Keratinocyte (primary cell): ENCODE data around the gene TNFRSF4. TPM values are rescaled to one million over a fixed set of nuclear protein-coding genes. Genes with fewer than 3 reads are reported as not detected.

Experiments
- DNase-seq: peaks from one replicate; pipeline ENCODE4 v3.0.0-alpha.2; 2011; ENCODE audit warnings: low read depth, missing footprints, low spot score
- FAIRE-seq: peaks from 2 replicates; lab custom pipeline; 2011; peaks lifted over from hg19 to GRCh38; lab: Jason Lieb, UNC
- H2AFZ ChIP-seq: 2 replicates; pipeline ENCODE4 v1.6.0; 2012; ENCODE audit warnings: low read length, control low read depth, inconsistent platforms; ENCODE audit not compliant: control insufficient read depth
- H3K27ac ChIP-seq: 2 replicates; pipeline ENCODE4 v1.5.1; 2011; ENCODE audit warnings: low read length; ENCODE audit not compliant: control insufficient read depth, insufficient read depth
- H3K27me3 ChIP-seq: 3 replicates; pipeline ENCODE4 v1.6.0; 2011; ENCODE audit warnings: low read length; ENCODE audit not compliant: control insufficient read depth, insufficient read depth; ENCODE audit errors: extremely low read depth
- H3K36me3 ChIP-seq, 2 experiments: 2 replicates in 1 of 2; 3 replicates in 1 of 2; pipeline ENCODE4 v1.5.1; 2011; ENCODE audit warnings: low read length in 2 of 2, mild to moderate bottlenecking in 1 of 2; ENCODE audit not compliant: control insufficient read depth in 2 of 2, insufficient read depth in 2 of 2; ENCODE audit errors: extremely low read depth in 1 of 2
- H3K4me1 ChIP-seq: 3 replicates; pipeline ENCODE4 v1.5.1; 2011; ENCODE audit warnings: low read length; ENCODE audit not compliant: control insufficient read depth, insufficient read depth; ENCODE audit errors: extremely low read depth
- H3K4me2 ChIP-seq: 3 replicates; pipeline ENCODE4 v1.6.0; 2011; ENCODE audit warnings: low read depth, low read length; ENCODE audit not compliant: control insufficient read depth, insufficient read depth; ENCODE audit errors: extremely low read depth
- H3K4me3 ChIP-seq, 3 experiments: fragments of 200-600 bp in 1 of 3; sonication (generic) in 1 of 3; 2 replicates in 2 of 3; 3 replicates in 1 of 3; pipeline ENCODE4 v1.5.1; 2011 to 2016; ENCODE audit warnings: low read length in 3 of 3, mild to moderate bottlenecking in 3 of 3, control low read depth in 2 of 3, inconsistent platforms in 1 of 3, low read depth in 1 of 3, mixed read lengths in 1 of 3, mixed run types in 1 of 3, moderate library complexity in 1 of 3; ENCODE audit not compliant: control insufficient read depth in 2 of 3, insufficient read depth in 2 of 3; ENCODE audit errors: extremely low read depth in 1 of 3
- H3K79me2 ChIP-seq: 2 replicates; pipeline ENCODE4 v1.6.0; 2012; ENCODE audit warnings: low read length; ENCODE audit not compliant: control insufficient read depth, insufficient read depth
- H3K9ac ChIP-seq: 3 replicates; pipeline ENCODE4 v1.6.0; 2011; ENCODE audit warnings: low read length; ENCODE audit not compliant: control insufficient read depth, insufficient read depth; ENCODE audit errors: extremely low read depth
- H3K9me1 ChIP-seq: 3 replicates; pipeline ENCODE4 v1.6.0; 2011; ENCODE audit warnings: low read length; ENCODE audit not compliant: control insufficient read depth, insufficient read depth; ENCODE audit errors: extremely low read depth
- H3K9me3 ChIP-seq: 2 replicates; pipeline ENCODE4 v1.5.1; 2012; ENCODE audit warnings: low read depth, low read length; ENCODE audit not compliant: control insufficient read depth
- H4K20me1 ChIP-seq: 3 replicates; pipeline ENCODE4 v1.6.0; 2011; ENCODE audit warnings: low read length; ENCODE audit not compliant: control insufficient read depth, insufficient read depth; ENCODE audit errors: extremely low read depth
- CTCF ChIP-seq, 3 experiments: IDR thresholded peaks in 1 of 3; conservative IDR thresholded peaks in 1 of 3; optimal IDR thresholded peaks in 1 of 3; 2 replicates in 2 of 3; 3 replicates in 1 of 3; pipeline versions ENCODE3 to v1.5.1; 2011; ENCODE audit warnings: low read length in 3 of 3, mild to moderate bottlenecking in 3 of 3, moderate library complexity in 2 of 3, control low read depth in 1 of 3, inconsistent platforms in 1 of 3; ENCODE audit not compliant: insufficient read depth in 2 of 3; ENCODE audit errors: extremely low read depth in 1 of 3
- EZH2 ChIP-seq: IDR thresholded peaks from one replicate; pipeline ENCODE4 v1.6.1; 2012; ENCODE audit warnings: inconsistent platforms, mild to moderate bottlenecking, low read length, moderate library complexity
- dilution Hi-C: fragments of 300-500 bp; cut with MboI; formaldehyde crosslinking; loops from one replicate; pipeline ENCODE4 v1.7.0; 2020; ENCODE audit warnings: low sequenced_read_pairs; ENCODE audit not compliant: extremely low pct_ligation_motif_present
- polyA plus RNA-seq, 5 experiments: library from polyadenylated mRNA; depleted of rRNA in 3 of 5; stranded (reverse) in 3 of 5; stranded (forward) in 1 of 5; unstranded in 1 of 5; fragments of >200 nt; gene quantifications; 1 replicate in 1 of 5; 2 replicates in 3 of 5; 3 replicates in 1 of 5; pipeline versions ENCODE4 v1.2.1 to v1.2.3, GENCODE V29; 2011 to 2012; ENCODE audit warnings: missing spikeins in 2 of 5, low read depth in 1 of 5, low replicate concordance in 1 of 5

The TNFRSF4 gene
- polyA plus RNA-seq, 1 donor (not counting 4 experiments of a cell fraction or from before 2014, with no cell fraction given) = not detected

- no peaks in the 10 kb centered on the region for H4K20me1 ChIP-seq
Measured at GRCh38 chr1:1181938-1182410, 32.0 kb downstream of the TNFRSF4 start.

GRCh38 chr1:1181129-1181937 lies 32.6 kb downstream of the TNFRSF4 start:
- Histone ChIP-seq H3K4me2 (no peak overlapping the region), H4K20me1 (no peaks in the 10 kb centered on the region), H3K36me3 (no peaks in the 10 kb centered on the region), H2AFZ (no peak overlapping the region), H3K4me1 (no peaks in the 10 kb centered on the region), H3K79me2 (no peaks in the 10 kb centered on the region), H3K4me3 (no peak overlapping the region), H3K9me1 (no peaks in the 10 kb centered on the region), H3K9me3 (no peaks in the 10 kb centered on the region), H3K27me3 (peaks cover 7% of the 10 kb centered on the region), H3K27ac (no peak overlapping the region), H3K9ac (no peak overlapping the region)
- dilution Hi-C loops = no loop called here
- DNase-seq (no peak), FAIRE-seq (no peak)
- TF ChIP-seq CTCF (optimal IDR thresholded peaks at IDR 0.05 in 1 of 3, IDR thresholded peaks at IDR 0.05 in 1 of 3, conservative IDR thresholded peaks at IDR 0.05 in 1 of 3; ENCODE audit: extremely low read depth in 1 of 3, insufficient read depth in 2 of 3, low read length in 3 of 3) (no peak), EZH2 (no peak)

More at GRCh38 chr1:1181938-1182410, 32.0 kb downstream of the TNFRSF4 start:
- H3K4me1 ChIP-seq = no peaks in the 10 kb centered on the region
- no peaks in the 10 kb centered on the region for H3K79me2 ChIP-seq
- H3K9ac ChIP-seq = no peak overlapping the region
- FAIRE-seq (no peak), DNase-seq (no peak)
- dilution Hi-C loops = no loop called here
- peaks cover 7% of the 10 kb centered on the region for H3K27me3 ChIP-seq
- no peak overlapping the region for H3K4me3 ChIP-seq
- no peak overlapping the region for H3K27ac ChIP-seq
- TF ChIP-seq EZH2 = no peak
- TF ChIP-seq CTCF (optimal IDR thresholded peaks at IDR 0.05 in 1 of 3, IDR thresholded peaks at IDR 0.05 in 1 of 3, conservative IDR thresholded peaks at IDR 0.05 in 1 of 3; ENCODE audit: extremely low read depth in 1 of 3, insufficient read depth in 2 of 3, low read length in 3 of 3) = no peak
- H2AFZ ChIP-seq = no peak overlapping the region
- H3K9me3 ChIP-seq = no peaks in the 10 kb centered on the region
- no peaks in the 10 kb centered on the region for H3K9me1 ChIP-seq
- no peaks in the 10 kb centered on the region for H3K36me3 ChIP-seq
- no peak overlapping the region for H3K4me2 ChIP-seq
